BJ (cell line): ENCODE data around the gene HNRNPH1. TPM values are rescaled to one million over a fixed set of nuclear protein-coding genes. Genes with fewer than 3 reads are reported as not detected.

Experiments
- CTCF ChIA-PET: fragments of 350-600 bp; formaldehyde crosslinking; extraction: SDS; loops from one replicate; lab custom pipeline; 2021; ENCODE audit warnings: antibody characterized with exemption, inconsistent platforms; lab: Yijun Ruan, JAX
- POLR2A ChIA-PET: fragments of 300-600 bp; sonication (Branson Sonifier 250); formaldehyde crosslinking; extraction: SDS; loops from one replicate; lab custom pipeline; 2021; ENCODE audit warnings: antibody characterized with exemption; lab: Charles Lee
- DNase-seq: peaks from one replicate; pipeline ENCODE4 v3.0.0-alpha.2; 2011; ENCODE audit warnings: low read depth
- H3K27me3 ChIP-seq: 2 replicates; pipeline ENCODE4 v1.6.0; 2011; ENCODE audit warnings: low read length; ENCODE audit not compliant: control insufficient read depth, insufficient read depth
- H3K36me3 ChIP-seq: 2 replicates; pipeline ENCODE4 v1.5.1; 2011; ENCODE audit warnings: low read length; ENCODE audit not compliant: control insufficient read depth, insufficient read depth
- H3K4me3 ChIP-seq: 2 replicates; pipeline ENCODE4 v1.5.1; 2011; ENCODE audit warnings: low read depth, mild to moderate bottlenecking, control low read depth, low read length
- CTCF ChIP-seq: IDR thresholded peaks from 2 replicates; pipeline ENCODE4 v1.5.1; 2011; ENCODE audit warnings: low read depth, mild to moderate bottlenecking, control low read depth, inconsistent platforms, low read length, moderate library complexity; ENCODE audit not compliant: insufficient read depth
- polyA plus RNA-seq: library from polyadenylated mRNA; depleted of rRNA; stranded (reverse); fragments of >200 nt; gene quantifications from 2 replicates; pipeline ENCODE4 v1.2.3, GENCODE V29; 2011; rRNA removed
- small RNA-seq: library from RNA; depleted of rRNA; stranded (forward); fragments of <200 nt; gene quantifications from one replicate; pipeline ENCODE3, GENCODE V24; 2012; ENCODE audit warnings: low replicate concordance, low read depth; ENCODE audit not compliant: insufficient read length

Gene HNRNPH1
- polyA plus RNA-seq, 1 experiment, result 142 TPM

DNA sequence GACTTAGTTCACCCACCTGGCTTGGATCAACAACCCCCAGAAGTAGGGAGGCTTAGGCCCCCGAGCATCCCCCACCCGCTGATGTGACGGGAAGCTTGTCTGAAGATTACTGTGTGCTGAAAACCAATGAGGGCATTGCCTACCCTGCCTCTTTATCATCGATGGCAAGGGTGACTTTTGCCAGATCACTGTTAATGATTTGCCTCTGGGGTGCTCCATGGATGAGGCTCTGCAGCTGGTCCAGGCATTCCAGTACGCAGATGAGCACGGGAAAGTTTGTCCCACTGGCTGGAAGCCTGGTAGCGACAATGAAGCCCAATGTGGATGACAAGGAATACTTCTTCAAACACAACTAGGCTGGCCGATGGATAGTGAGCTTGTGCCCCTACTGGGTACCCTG, 51.1 kb downstream of the HNRNPH1 start:
- no peak for DNase-seq
- no peak for TF ChIP-seq CTCF
- POLR2A ChIA-PET, result interaction anchor here (0.6 kb wide), 1 partner anchor 28 kb away, joined by 4 read pairs; no protein-coding TSS in a partner anchor
- H3K36me3 ChIP-seq, result peaks cover 25% of the 10 kb centered on the region
- no peaks in the 10 kb centered on the region for H3K27me3 ChIP-seq
- CTCF ChIA-PET, result no interaction called here
- H3K4me3 ChIP-seq, result no peak overlapping the region

DNA sequence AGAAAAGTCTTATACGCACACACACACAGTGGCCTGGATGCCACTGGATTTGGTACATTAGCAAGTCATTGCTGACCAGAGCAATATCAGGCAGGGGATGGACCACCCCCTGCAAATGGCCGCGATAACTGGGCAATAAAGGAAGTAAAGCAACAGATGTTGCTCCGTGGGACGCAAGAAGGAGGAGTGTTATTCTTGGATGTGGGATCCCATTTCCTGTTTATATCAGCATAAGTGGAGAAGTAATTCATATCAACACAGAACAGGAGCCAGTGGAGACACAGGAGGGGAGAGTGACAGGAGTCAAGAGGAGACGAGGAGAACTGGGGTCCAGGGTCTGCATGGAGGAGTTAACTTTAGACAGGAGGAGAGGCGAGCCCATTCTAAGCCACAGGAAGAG, 54.8 kb downstream of the HNRNPH1 start:
- no peak for DNase-seq
- TF ChIP-seq CTCF, result no peak
- Histone ChIP-seq H3K4me3 (no peak overlapping the region), H3K36me3 (peaks cover 22% of the 10 kb centered on the region), H3K27me3 (no peaks in the 10 kb centered on the region)
- ChIA-PET POLR2A (no interaction called here), CTCF (no interaction called here)

GRCh38 chr5:179564526-179564925, 58.9 kb downstream of the HNRNPH1 start:
- DNase-seq, result no peak
- CTCF ChIA-PET, result interaction anchor here (0.6 kb wide), 2 partner anchors 27 to 273 kb away, joined by 3 read pairs; no protein-coding TSS in a partner anchor
- H3K4me3 ChIP-seq, result no peak overlapping the region
- TF ChIP-seq CTCF, result no peak
- POLR2A ChIA-PET, result interaction anchor here (0.6 kb wide), 1 partner anchor 56 kb away, joined by 3 read pairs; no protein-coding TSS in a partner anchor
- H3K36me3 ChIP-seq, result peaks cover 24% of the 10 kb centered on the region
- H3K27me3 ChIP-seq, result no peaks in the 10 kb centered on the region

Small RNAs within 50 kb of the gene (small RNA-seq; reads per million reads assigned to genes)
- not detected for gene RF00017

Other genes starting within 250 kb of the HNRNPH1 start
- gene RUFY1, start 73.1 kb downstream of the HNRNPH1 start, polyA plus RNA-seq, result 25.6 and 26.4 TPM in 2 replicates
- gene CBY3, start 57.4 kb upstream of the HNRNPH1 start, polyA plus RNA-seq, result not detected in 2 replicates
- gene CANX, start 75.3 kb upstream of the HNRNPH1 start, polyA plus RNA-seq, result 502 and 974 TPM in 2 replicates
- 4.4 and 5.3 TPM in 2 replicates for gene MAML1, start 109.2 kb upstream of the HNRNPH1 start, polyA plus RNA-seq
- 0.49 and 0.88 TPM in 2 replicates for gene LTC4S, start 170.3 kb upstream of the HNRNPH1 start, polyA plus RNA-seq
- 91.7 and 131 TPM in 2 replicates for gene MGAT4B, start 183.2 kb upstream of the HNRNPH1 start, polyA plus RNA-seq
- gene SQSTM1, start 197.2 kb upstream of the HNRNPH1 start, polyA plus RNA-seq, result 307 and 361 TPM in 2 replicates
- 12.6 and 14.1 TPM in 2 replicates for gene MRNIP, start 235.1 kb upstream of the HNRNPH1 start, polyA plus RNA-seq